Activated B cell treated with CpG ODN at 0.5 μM for 24 hours (primary cell): Measurements from ENCODE around the gene GRM8. TPM values are rescaled to one million over a fixed set of nuclear protein-coding genes. Genes with fewer than 3 reads are reported as not detected.

ENCODE experiments used
- ATAC-seq: fragments of 200-7000 bp; cut with Tn5 transposase; one replicate; pipeline ENCODE4 v1.10.0; 2021; ENCODE audit warnings: low read depth, mild to moderate bottlenecking, moderate library complexity
- CTCF ChIA-PET: fragments of 350-600 bp; sonication (Branson Sonifier 250); formaldehyde crosslinking; loops from one replicate; lab custom pipeline; 2021; ENCODE audit warnings: antibody characterized with exemption; lab: Charles Lee
- POLR2A ChIA-PET: fragments of 350-600 bp; sonication (Branson Sonifier 250); formaldehyde crosslinking; loops from one replicate; lab custom pipeline; 2021; ENCODE audit warnings: antibody characterized with exemption; lab: Charles Lee
- DNase-seq: peaks from one replicate; pipeline ENCODE4 v3.0.0; 2022
- H3K27ac Mint-ChIP-seq: one replicate; pipeline ENCODE4 v1.8.0; 2020; ENCODE audit warnings: mixed read lengths
- H3K27me3 Mint-ChIP-seq: one replicate; pipeline ENCODE4 v1.8.0; 2021; ENCODE audit warnings: mixed read lengths
- H3K36me3 Mint-ChIP-seq: one replicate; pipeline ENCODE4 v1.8.0; 2021; ENCODE audit warnings: low read depth, mixed read lengths
- H3K4me1 Mint-ChIP-seq: one replicate; pipeline ENCODE4 v1.8.0; 2021; ENCODE audit warnings: mixed read lengths
- H3K4me3 Mint-ChIP-seq: one replicate; pipeline ENCODE4 v1.8.0; 2020; ENCODE audit warnings: mild to moderate bottlenecking, mixed read lengths
- H3K9me3 Mint-ChIP-seq: one replicate; pipeline ENCODE4 v1.8.0; 2020; ENCODE audit warnings: mixed read lengths
- CTCF ChIP-seq: fragments of 200-600 bp; IDR thresholded peaks from one replicate; pipeline ENCODE4 v1.8.0; 2022; ENCODE audit warnings: antibody characterized with exemption, mild to moderate bottlenecking
- intact Hi-C: fragments of 100-400 bp; cut with micrococcal nuclease; formaldehyde crosslinking; loops from one replicate; pipeline ENCODE4 v1.15.1; 2024
- total RNA-seq: library from RNA; stranded (reverse); gene quantifications from 2 replicates; pipeline ENCODE4 v1.2.3, GENCODE V29; 2022

GRM8 gene
- total RNA-seq, 1 donor from 2014 or later: not detected

GRCh38 chr7:126690848-126691751 is 561.6 kb downstream of the GRM8 start:
- no peaks in the 10 kb centered on the region for H3K9me3 Mint-ChIP-seq
- intact Hi-C loops: no loop called here
- no peak for ATAC-seq
- ChIA-PET POLR2A (no interaction called here), CTCF (no interaction called here)
- DNase-seq: no peak
- no peaks in the 10 kb centered on the region for H3K27me3 Mint-ChIP-seq
- H3K4me3 Mint-ChIP-seq: no peak overlapping the region
- no peaks in the 10 kb centered on the region for H3K36me3 Mint-ChIP-seq
- no peak overlapping the region for H3K27ac Mint-ChIP-seq
- peaks cover 3% of the 10 kb centered on the region for H3K4me1 Mint-ChIP-seq
- no peak for TF ChIP-seq CTCF

GRCh38 chr7:126690104-126690503 is 562.6 kb downstream of the GRM8 start:
- no peak overlapping the region for H3K4me3 Mint-ChIP-seq
- no peaks in the 10 kb centered on the region for H3K27me3 Mint-ChIP-seq
- no peaks in the 10 kb centered on the region for H3K9me3 Mint-ChIP-seq
- no peaks in the 10 kb centered on the region for H3K36me3 Mint-ChIP-seq
- CTCF ChIA-PET: no interaction called here
- no peak for ATAC-seq
- DNase-seq: no peak
- intact Hi-C loops: no loop called here
- no peak overlapping the region for H3K27ac Mint-ChIP-seq
- H3K4me1 Mint-ChIP-seq: no peaks in the 10 kb centered on the region
- no peak for TF ChIP-seq CTCF
- POLR2A ChIA-PET: no interaction called here

- H3K4me1 Mint-ChIP-seq: no peaks in the 10 kb centered on the region
- ChIA-PET POLR2A (no interaction called here), CTCF (no interaction called here)
- TF ChIP-seq CTCF: no peak
- intact Hi-C loops: no loop called here
- H3K27me3 Mint-ChIP-seq: no peaks in the 10 kb centered on the region
- DNase-seq (no peak), ATAC-seq (no peak)
- H3K27ac Mint-ChIP-seq: no peak overlapping the region
- no peak overlapping the region for H3K4me3 Mint-ChIP-seq
- H3K9me3 Mint-ChIP-seq: no peaks in the 10 kb centered on the region
- H3K36me3 Mint-ChIP-seq: no peaks in the 10 kb centered on the region
These were observed 563.7 kb downstream of the GRM8 start for GRCh38 chr7:126689037-126689436.

- POLR2A ChIA-PET: no interaction called here
- TF ChIP-seq CTCF: no peak
- H3K4me3 Mint-ChIP-seq: no peak overlapping the region
- no peak overlapping the region for H3K27ac Mint-ChIP-seq
- no peaks in the 10 kb centered on the region for H3K36me3 Mint-ChIP-seq
- no peak for ATAC-seq
- CTCF ChIA-PET: no interaction called here
- intact Hi-C loops: no loop called here
- DNase-seq: no peak
- H3K4me1 Mint-ChIP-seq: no peaks in the 10 kb centered on the region
- no peaks in the 10 kb centered on the region for H3K27me3 Mint-ChIP-seq
- no peaks in the 10 kb centered on the region for H3K9me3 Mint-ChIP-seq
These were observed 566.3 kb downstream of the GRM8 start for GRCh38 chr7:126686474-126686873.

- Mint-ChIP-seq H3K4me1 (no peaks in the 10 kb centered on the region), H3K36me3 (no peaks in the 10 kb centered on the region), H3K4me3 (no peak overlapping the region), H3K27ac (no peak overlapping the region), H3K9me3 (no peaks in the 10 kb centered on the region), H3K27me3 (no peaks in the 10 kb centered on the region)
- DNase-seq (no peak), ATAC-seq (no peak)
- POLR2A ChIA-PET: no interaction called here
- intact Hi-C loops: no loop called here
- TF ChIP-seq CTCF: no peak
- CTCF ChIA-PET: no interaction called here
These were observed 567.1 kb downstream of the GRM8 start for GRCh38 chr7:126685596-126685995.
